Gastroesophageal sphincter (tissue), 4 donors: ENCODE results near the gene SPOP. TPM values are rescaled to one million over a fixed set of nuclear protein-coding genes. Genes with fewer than 3 reads are reported as not detected.
A peak's percentile ranks its signal among the peaks of the same experiment; 100 is the strongest.

Source experiments
- ATAC-seq: fragments of 150-250 bp; one replicate; pipeline ENCODE4 v1.9.1; 2016; ENCODE audit warnings: mild to moderate bottlenecking, moderate library complexity
- H3K27ac ChIP-seq, 4 donors: fragments of 200-600 bp; sonication (generic) in 3 of 4; 1 replicate in 3 of 4; 2 replicates in 1 of 4; pipeline ENCODE4 v1.5.1; 2016 to 2019
- H3K27me3 ChIP-seq: fragments of 200-600 bp; sonication (generic); one replicate; pipeline ENCODE4 v1.5.1; 2019
- H3K36me3 ChIP-seq, 2 donors: fragments of 200-600 bp; sonication (generic); one replicate each; pipeline ENCODE4 v1.5.1; 2019; ENCODE audit warnings: control low read depth in 1 of 2
- H3K4me1 ChIP-seq, 3 donors: fragments of 200-600 bp; sonication (generic); 1 replicate in 2 of 3; 2 replicates in 1 of 3; pipeline ENCODE4 v1.5.1; 2016 to 2019; ENCODE audit warnings: control low read depth in 2 of 3
- H3K4me3 ChIP-seq, 2 donors: fragments of 200-600 bp; sonication (generic); one replicate each; pipeline ENCODE4 v1.5.1; 2019; ENCODE audit warnings: mild to moderate bottlenecking in 1 of 2, moderate library complexity in 1 of 2
- H3K9me3 ChIP-seq, 3 donors: fragments of 200-600 bp; sonication (generic); one replicate each; pipeline ENCODE4 v1.5.1; 2017 to 2019; ENCODE audit warnings: control low read depth in 2 of 3
- CTCF ChIP-seq, 4 experiments: fragments of 200-600 bp in 2 of 4; fragments of 450-650 bp in 2 of 4; sonication (generic) in 1 of 4; IDR thresholded peaks; one replicate each; pipeline ENCODE4 v1.5.1; 2017 to 2019; ENCODE audit warnings: antibody characterized with exemption in 4 of 4, mild to moderate bottlenecking in 2 of 4, moderate library complexity in 2 of 4
- EP300 ChIP-seq: sonication (generic); formaldehyde crosslinking; IDR thresholded peaks from one replicate; pipeline ENCODE4 v1.6.1; 2017; ENCODE audit warnings: antibody characterized with exemption, mild to moderate bottlenecking
- POLR2A ChIP-seq, 2 donors: fragments of 450-650 bp; IDR thresholded peaks; one replicate each; pipeline ENCODE4 v1.6.1; 2017; ENCODE audit warnings: antibody characterized with exemption in 2 of 2, mild to moderate bottlenecking in 2 of 2, moderate library complexity in 1 of 2
- POLR2AphosphoS5 ChIP-seq: sonication (generic); formaldehyde crosslinking; IDR thresholded peaks from one replicate; pipeline ENCODE4 v1.6.1; 2017; ENCODE audit warnings: antibody characterized with exemption
- WGBS, 2 donors: methylation state at CpG; one replicate each; pipeline ENCODE4 v1.1.5; 2018; ENCODE audit warnings: low coverage in 1 of 2; 5-methylcytosine and 5-hydroxymethylcytosine counted together
- total RNA-seq, 4 donors: library from RNA; depleted of rRNA; stranded (reverse); fragments of >200 nt; gene quantifications; one replicate each; pipeline ENCODE4 v1.1.0, GENCODE V29; 2016

Gene SPOP
- total RNA-seq, 4 donors from 2014 or later: 159 to 268 (median 176) TPM

- TF ChIP-seq POLR2AphosphoS5 (no peak), EP300 (no peak), CTCF (IDR thresholded peaks at IDR 0.05) (no peak), POLR2A (IDR thresholded peaks at IDR 0.05) (no peak)
- H3K27ac ChIP-seq: peak overlapping the region; percentile 43 to 91 (median 60)
- H3K36me3 ChIP-seq: peaks cover 0 to 6% of the 10 kb centered on the region in 2 donors
- WGBS, 2 donors: 45 to 61% methylated on average over 5 to 6 of the region's 6 CpGs
- no peak for ATAC-seq
- peaks cover 45 to 100% (median 53%) of the 10 kb centered on the region in 3 donors for H3K4me1 ChIP-seq
- no peaks in the 10 kb centered on the region for H3K27me3 ChIP-seq
- no peaks in the 10 kb centered on the region for H3K9me3 ChIP-seq
- no peak overlapping the region for H3K4me3 ChIP-seq
These were observed 47.6 kb downstream of the SPOP start for GRCh38 chr17:49630113-49630900.

DNA sequence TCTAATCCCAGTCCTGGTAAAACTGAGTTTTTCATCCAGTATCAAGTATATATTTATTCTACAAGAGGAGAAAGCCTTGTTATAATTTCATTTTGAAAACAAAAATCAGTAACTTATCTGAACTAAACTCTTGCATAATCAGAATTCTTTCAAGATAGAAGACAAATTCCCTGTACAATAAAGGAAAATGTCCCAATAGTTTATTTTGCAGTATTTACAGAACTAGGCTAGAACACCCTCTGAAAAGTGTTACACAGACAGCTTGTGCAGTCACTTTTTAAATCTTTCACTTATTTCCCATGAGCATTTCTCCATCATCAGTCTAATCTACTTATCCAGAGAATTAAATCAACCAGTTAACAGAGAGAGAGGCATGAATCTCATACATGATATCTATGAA is 48.5 kb downstream of the SPOP start:
- peak overlapping the region; percentile 43 to 91 (median 60) for H3K27ac ChIP-seq
- H3K4me1 ChIP-seq: peaks cover 38 to 100% (median 61%) of the 10 kb centered on the region in 3 donors
- no peak overlapping the region for H3K4me3 ChIP-seq
- no peak for ATAC-seq
- no peaks in the 10 kb centered on the region for H3K9me3 ChIP-seq
- H3K27me3 ChIP-seq: no peaks in the 10 kb centered on the region
- H3K36me3 ChIP-seq: peaks cover 0 to 6% of the 10 kb centered on the region in 2 donors
- TF ChIP-seq CTCF (IDR thresholded peaks at IDR 0.05) (no peak), POLR2AphosphoS5 (no peak), EP300 (no peak), POLR2A (IDR thresholded peaks at IDR 0.05) (no peak)

- ATAC-seq: no peak
- H3K4me1 ChIP-seq: peaks cover 10 to 95% (median 43%) of the 10 kb centered on the region in 3 donors
These were observed 53.0 kb downstream of the SPOP start for GRCh38 chr17:49624896-49625295.

DNA sequence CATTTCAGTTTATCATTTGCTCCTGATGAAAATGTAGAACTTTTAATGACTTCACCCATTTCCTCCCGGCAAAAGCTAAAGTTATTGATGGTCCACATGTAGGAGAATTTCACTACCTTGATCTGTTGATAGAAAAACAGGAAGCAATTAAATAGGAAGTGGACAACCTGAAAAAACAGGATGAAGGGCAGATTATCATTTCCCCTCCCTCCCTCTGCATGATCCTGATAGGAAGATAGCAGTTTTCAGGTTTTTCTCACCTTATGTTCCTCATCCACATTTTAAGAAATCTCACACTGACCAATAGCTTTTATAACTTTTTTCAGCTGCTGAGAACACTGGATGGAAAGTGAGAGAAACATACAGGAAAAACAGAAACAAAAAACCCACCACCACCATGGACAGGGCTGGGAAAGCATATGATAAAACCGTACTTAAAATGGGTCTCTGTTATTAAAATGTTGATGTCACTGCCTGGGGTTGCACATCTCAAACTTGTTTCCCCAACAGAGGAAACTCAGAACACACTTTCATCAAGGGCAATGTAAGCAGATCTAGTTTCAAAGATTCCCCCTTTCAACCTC is 55.9 kb downstream of the SPOP start:
- 41 to 46% methylated on average over 2 of the region's 2 CpGs for WGBS, 2 donors
- Histone ChIP-seq H3K27ac (peak overlapping the region in 3 of 4 donors; percentile 54 to 62 (median 62)), H3K9me3 (no peaks in the 10 kb centered on the region), H3K4me3 (no peak overlapping the region), H3K36me3 (peaks cover 0 to 62% of the 10 kb centered on the region in 2 donors), H3K27me3 (no peaks in the 10 kb centered on the region), H3K4me1 (peaks cover 0 to 88% (median 23%) of the 10 kb centered on the region in 3 donors)
- ATAC-seq: no peak
- TF ChIP-seq CTCF (IDR thresholded peaks at IDR 0.05): no peak
- no peak for TF ChIP-seq EP300
- TF ChIP-seq POLR2A (IDR thresholded peaks at IDR 0.05): no peak
- TF ChIP-seq POLR2AphosphoS5: no peak

More at GRCh38 chr17:49624896-49625295, 53.0 kb downstream of the SPOP start:
- WGBS, 2 donors: 19 to 33% methylated on average over 3 of the region's 3 CpGs
- H3K27me3 ChIP-seq: no peaks in the 10 kb centered on the region
- peak overlapping the region in 3 of 4 donors; percentile 44 to 62 (median 53) for H3K27ac ChIP-seq
- peaks cover 0 to 37% of the 10 kb centered on the region in 2 donors for H3K36me3 ChIP-seq
- no peaks in the 10 kb centered on the region for H3K9me3 ChIP-seq
- no peak for TF ChIP-seq POLR2A (IDR thresholded peaks at IDR 0.05)
- TF ChIP-seq POLR2AphosphoS5: peak; percentile 12
- H3K4me3 ChIP-seq: no peak overlapping the region

DNA sequence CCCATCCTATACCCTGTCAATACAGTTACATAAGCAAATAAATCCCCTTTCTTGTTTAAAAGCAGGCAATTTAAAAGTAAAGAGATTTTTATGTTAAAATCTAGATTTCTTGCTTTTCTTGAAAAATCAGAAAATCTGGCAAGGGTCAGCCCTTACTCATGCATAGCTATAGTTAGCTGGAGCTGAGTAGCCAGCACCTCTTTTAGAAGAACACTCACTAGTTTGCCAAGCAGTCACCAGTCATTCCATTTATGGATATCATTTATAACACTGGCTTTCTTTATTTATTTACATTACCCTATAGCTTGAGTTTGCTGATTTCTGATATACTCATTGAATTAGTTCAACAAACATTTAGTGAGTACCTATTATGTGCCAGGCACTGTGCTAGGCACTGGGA is 56.5 kb downstream of the SPOP start:
- H3K27ac ChIP-seq: peak overlapping the region; percentile 15 to 62 (median 58)
- no peak for ATAC-seq
- TF ChIP-seq EP300: no peak
- no peak for TF ChIP-seq CTCF (IDR thresholded peaks at IDR 0.05)
- no peak for TF ChIP-seq POLR2AphosphoS5
- no peak for TF ChIP-seq POLR2A (IDR thresholded peaks at IDR 0.05)
- H3K4me3 ChIP-seq: no peak overlapping the region
- no peaks in the 10 kb centered on the region for H3K9me3 ChIP-seq
- H3K27me3 ChIP-seq: no peaks in the 10 kb centered on the region
- peaks cover 0 to 59% of the 10 kb centered on the region in 2 donors for H3K36me3 ChIP-seq
- peaks cover 0 to 88% (median 26%) of the 10 kb centered on the region in 3 donors for H3K4me1 ChIP-seq
